HEK293 (cell line): ENCODE data around the gene TRIP11.

ENCODE experiments used
- AEBP2 ChIP-seq: fragments of 450-650 bp; formaldehyde crosslinking; IDR thresholded peaks from 2 replicates; pipeline ENCODE4 v1.5.1; 2016; ENCODE audit warnings: missing biosample characterization, missing genetic modification characterization, borderline replicate concordance
- CTCF ChIP-seq: fragments of 450-650 bp; formaldehyde crosslinking; IDR thresholded peaks from 2 replicates; pipeline ENCODE4 v1.5.1; 2016; ENCODE audit warnings: missing biosample characterization, missing genetic modification characterization
- KLF1 ChIP-seq: fragments of 450-650 bp; formaldehyde crosslinking; IDR thresholded peaks from 2 replicates; pipeline ENCODE4 v1.5.1; 2016; ENCODE audit warnings: missing biosample characterization, missing genetic modification characterization
- PBX3 ChIP-seq: sonication (generic); formaldehyde crosslinking; IDR thresholded peaks from 2 replicates; pipeline ENCODE4 v1.8.1; 2022; ENCODE audit warnings: mild to moderate bottlenecking, moderate library complexity, missing genetic modification reagents
- SCRT2 ChIP-seq: fragments of 450-650 bp; formaldehyde crosslinking; IDR thresholded peaks from 2 replicates; pipeline ENCODE4 v1.5.1; 2016; ENCODE audit warnings: missing biosample characterization, missing genetic modification characterization
- TCF7L2 ChIP-seq: IDR thresholded peaks from 2 replicates; pipeline ENCODE4 v1.6.1; 2011; ENCODE audit warnings: low read depth, mild to moderate bottlenecking, inconsistent platforms, low read length, moderate library complexity, borderline replicate concordance
- ZNF114 ChIP-seq: fragments of 450-650 bp; formaldehyde crosslinking; IDR thresholded peaks from 2 replicates; pipeline ENCODE4 v1.5.0; 2017; ENCODE audit warnings: missing biosample characterization, missing genetic modification characterization
- ZNF544 ChIP-seq: fragments of 450-650 bp; formaldehyde crosslinking; IDR thresholded peaks from 2 replicates; pipeline ENCODE4 v1.5.0; 2017; ENCODE audit warnings: missing biosample characterization, missing genetic modification characterization
- ZNF639 ChIP-seq: fragments of 450-650 bp; formaldehyde crosslinking; IDR thresholded peaks from 2 replicates; pipeline ENCODE4 v1.5.1; 2016; ENCODE audit warnings: missing biosample characterization, missing genetic modification characterization

- TF ChIP-seq ZNF114 (no peak), ZNF639 (tag by site-specific recombination) (no peak), CTCF (tag by site-specific recombination) (no peak), SCRT2 (tag by site-specific recombination) (no peak), TCF7L2 (no peak), KLF1 (no peak), PBX3 (CRISPR knock-in tag) (no peak), ZNF544 (no peak), AEBP2 (tag by site-specific recombination) (no peak)
These were observed 84.7 kb downstream of the TRIP11 start for GRCh38 chr14:91955168-91955567.
